AG09319 (cell line): Measurements from ENCODE around the gene POLR3A.
"Not testable (repeated sequence)": the region's sequence is repeated elsewhere in the genome, so short reads cannot be mapped to it uniquely, and the experiment has no call there.

Source experiments
- DNase-seq: peaks from one replicate; pipeline ENCODE4 v3.0.0-alpha.2; 2010; ENCODE audit warnings: low read depth; ENCODE audit errors: extremely low read depth
- TF ChIP-seq, protein P1 (sequence below): IDR thresholded peaks from 2 replicates; pipeline ENCODE4 v1.5.1; 2011; ENCODE audit warnings: low read depth, mild to moderate bottlenecking, inconsistent platforms, low read length, moderate library complexity

POLR3A gene

DNA sequence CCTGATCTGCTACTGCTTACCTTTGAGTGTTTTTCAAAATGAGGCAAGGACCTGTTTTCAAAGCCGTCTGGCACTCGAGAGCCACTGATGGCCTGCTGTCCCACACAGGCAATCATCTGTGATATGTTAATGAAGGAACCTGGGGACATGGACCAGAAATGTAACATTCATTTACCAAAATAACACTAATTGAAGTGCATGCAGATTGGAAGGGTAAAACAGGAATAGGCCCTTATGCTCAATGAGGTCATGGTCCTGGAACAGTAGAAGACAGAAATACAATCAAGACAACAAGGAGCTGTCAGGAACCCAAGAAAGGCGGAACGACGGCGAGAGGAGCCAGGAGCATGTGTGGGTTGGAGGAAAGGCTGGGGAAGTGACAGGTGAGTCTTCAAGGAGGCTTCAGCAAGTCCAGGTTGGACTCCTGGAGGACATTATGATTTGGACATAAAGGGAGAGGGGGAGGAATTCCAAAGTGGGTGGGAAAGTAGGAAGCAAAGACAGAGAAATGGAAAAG lies 28.3 kb downstream of the POLR3A start:
- no peak for DNase-seq
- TF ChIP-seq, protein P1, sequence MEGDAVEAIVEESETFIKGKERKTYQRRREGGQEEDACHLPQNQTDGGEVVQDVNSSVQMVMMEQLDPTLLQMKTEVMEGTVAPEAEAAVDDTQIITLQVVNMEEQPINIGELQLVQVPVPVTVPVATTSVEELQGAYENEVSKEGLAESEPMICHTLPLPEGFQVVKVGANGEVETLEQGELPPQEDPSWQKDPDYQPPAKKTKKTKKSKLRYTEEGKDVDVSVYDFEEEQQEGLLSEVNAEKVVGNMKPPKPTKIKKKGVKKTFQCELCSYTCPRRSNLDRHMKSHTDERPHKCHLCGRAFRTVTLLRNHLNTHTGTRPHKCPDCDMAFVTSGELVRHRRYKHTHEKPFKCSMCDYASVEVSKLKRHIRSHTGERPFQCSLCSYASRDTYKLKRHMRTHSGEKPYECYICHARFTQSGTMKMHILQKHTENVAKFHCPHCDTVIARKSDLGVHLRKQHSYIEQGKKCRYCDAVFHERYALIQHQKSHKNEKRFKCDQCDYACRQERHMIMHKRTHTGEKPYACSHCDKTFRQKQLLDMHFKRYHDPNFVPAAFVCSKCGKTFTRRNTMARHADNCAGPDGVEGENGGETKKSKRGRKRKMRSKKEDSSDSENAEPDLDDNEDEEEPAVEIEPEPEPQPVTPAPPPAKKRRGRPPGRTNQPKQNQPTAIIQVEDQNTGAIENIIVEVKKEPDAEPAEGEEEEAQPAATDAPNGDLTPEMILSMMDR: no peak

- DNase-seq: no peak
- TF ChIP-seq, protein P1: no peak
These were observed 29.1 kb downstream of the POLR3A start for GRCh38 chr10:78000206-78000605.

GRCh38 chr10:77998780-77999179 lies 30.5 kb downstream of the POLR3A start:
- DNase-seq: not testable (repeated sequence)

GRCh38 chr10:77993620-77994019 lies 35.7 kb downstream of the POLR3A start:
- TF ChIP-seq, protein P1: no peak
- no peak for DNase-seq

- TF ChIP-seq, protein P1: no peak
- DNase-seq: no peak
These were observed 40.1 kb downstream of the POLR3A start for GRCh38 chr10:77989081-77989724.

DNA sequence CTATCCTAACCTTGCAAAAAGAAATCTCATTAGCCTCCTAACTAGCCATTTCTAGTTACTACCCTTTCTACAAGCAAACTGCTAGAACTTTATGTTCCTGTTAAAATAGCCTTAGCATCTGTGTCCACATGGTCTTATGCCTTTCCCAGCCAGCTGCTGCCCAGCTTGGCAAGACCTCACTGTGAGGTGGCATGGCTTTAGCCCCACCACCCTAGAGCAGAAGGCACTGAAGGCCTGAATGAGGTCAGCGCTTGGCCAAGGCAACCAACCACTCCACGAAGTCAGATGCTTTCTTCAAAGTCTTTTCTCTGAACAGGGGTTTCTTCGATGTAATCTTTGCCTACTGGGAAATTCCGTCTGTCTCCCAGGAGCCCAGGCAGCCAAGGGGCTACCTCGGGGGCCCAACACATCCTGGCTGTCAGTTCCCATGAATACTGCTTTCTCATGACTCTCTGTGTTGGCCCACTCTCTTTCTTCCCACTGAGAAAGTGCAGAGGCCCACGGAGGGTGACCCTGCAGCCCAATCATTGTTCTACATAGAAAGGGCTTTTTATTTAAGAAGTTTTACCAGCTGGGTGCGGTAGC lies 41.6 kb downstream of the POLR3A start:
- no peak for DNase-seq
- TF ChIP-seq, protein P1: no peak

DNA sequence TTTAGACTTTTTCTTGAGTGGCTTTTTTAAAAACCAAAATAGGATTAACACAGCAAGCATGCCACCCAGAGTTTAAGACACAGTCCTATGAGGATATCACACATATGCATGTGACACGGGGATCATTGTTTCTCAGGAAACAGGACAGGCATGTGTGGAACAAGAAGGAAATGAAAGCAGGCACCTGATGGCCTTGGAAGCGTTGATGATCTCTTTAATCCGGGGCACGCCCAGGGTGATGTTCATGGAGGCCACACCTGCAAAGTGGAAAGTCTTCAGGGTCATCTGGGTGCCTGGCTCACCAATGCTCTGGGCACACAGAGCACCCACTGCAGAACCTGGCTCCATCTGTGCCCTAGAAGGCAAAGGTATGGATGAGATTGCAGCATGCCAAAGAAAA lies 44.3 kb downstream of the POLR3A start:
- TF ChIP-seq, protein P1: no peak
- DNase-seq: no peak
